Skeletal muscle cell (primary cell): ENCODE data around the gene C6orf132.

Experiments
- DNase-seq: peaks from one replicate; pipeline ENCODE4 v3.0.0-alpha.2; 2010; ENCODE audit warnings: low read depth
- H3K4me3 ChIP-seq: 2 replicates; pipeline ENCODE4 v1.5.1; 2011; ENCODE audit warnings: low read depth, mild to moderate bottlenecking, control low read depth, low read length, moderate library complexity

Gene C6orf132

DNA sequence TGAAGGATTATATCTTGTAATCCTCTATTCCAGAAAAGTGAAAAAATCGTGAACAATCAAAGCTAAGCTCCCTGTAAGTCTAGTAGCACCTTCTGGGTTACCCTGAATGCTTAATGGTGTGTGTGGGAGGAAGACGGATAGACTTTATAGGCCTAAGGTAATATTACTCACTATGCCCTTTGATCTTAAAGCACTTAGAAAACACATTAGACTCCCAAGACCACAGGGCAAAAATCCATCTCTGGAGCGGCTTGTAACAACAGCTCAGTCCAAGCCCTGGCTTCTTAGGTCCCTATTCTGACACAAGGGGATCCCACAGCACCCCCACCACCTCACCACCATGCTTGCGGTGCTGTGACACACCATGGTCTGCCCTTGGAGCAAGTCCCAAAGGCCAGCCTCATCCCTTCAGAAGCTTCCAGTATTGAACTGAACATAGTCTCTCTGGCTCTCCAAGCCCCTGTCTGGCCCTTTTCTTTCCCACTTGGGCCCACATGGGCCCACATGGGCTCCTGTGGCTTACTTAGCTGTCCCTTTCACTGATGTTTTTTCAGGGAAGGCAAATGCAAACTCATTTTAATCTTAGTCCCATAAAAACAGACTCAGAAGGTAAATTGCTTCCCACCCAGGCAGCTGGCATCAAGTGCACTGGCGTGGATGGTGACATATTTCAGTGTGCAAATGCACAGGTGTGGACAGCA, 28.3 kb downstream of the C6orf132 start:
- no peak for DNase-seq
- no peak overlapping the region for H3K4me3 ChIP-seq

DNA sequence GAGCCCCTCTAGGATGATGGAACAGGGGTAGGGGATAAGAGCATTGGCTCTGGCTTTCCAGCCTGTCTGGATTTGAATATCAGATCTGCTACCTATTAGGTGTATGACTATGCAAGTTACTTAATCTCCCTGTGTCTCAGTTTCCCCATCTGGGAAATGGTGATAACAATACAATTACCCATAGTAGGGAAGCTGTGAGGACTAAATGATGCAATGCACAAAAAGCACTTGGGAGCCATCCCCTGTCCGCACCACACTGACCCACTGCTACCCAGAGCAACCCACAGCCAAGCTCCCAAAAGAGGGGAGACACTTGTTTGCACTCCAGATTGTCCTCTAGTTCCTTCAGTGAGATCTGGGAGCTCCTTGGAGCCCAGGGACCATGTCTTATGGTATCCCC, 30.1 kb downstream of the C6orf132 start:
- DNase-seq = no peak
- H3K4me3 ChIP-seq = no peak overlapping the region

DNA sequence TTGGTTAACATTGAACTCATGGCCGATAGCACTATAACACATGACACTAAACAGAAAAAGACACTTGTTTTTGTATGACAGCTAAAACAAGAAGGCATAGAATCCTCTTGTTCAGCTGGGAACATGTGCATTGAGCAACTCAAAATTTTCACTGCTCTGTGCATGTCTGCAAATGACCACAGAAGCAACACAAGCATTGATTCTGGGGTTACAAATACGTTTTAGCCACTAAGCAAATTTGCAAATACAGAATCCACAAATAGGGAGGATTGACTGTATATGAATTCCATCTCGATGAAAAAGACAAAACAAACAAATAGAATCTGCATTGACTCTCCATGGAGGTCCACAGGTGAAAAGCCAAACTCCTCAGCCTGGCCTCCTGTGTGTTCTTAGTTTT, 31.7 kb downstream of the C6orf132 start:
- DNase-seq = no peak
- no peak overlapping the region for H3K4me3 ChIP-seq

DNA sequence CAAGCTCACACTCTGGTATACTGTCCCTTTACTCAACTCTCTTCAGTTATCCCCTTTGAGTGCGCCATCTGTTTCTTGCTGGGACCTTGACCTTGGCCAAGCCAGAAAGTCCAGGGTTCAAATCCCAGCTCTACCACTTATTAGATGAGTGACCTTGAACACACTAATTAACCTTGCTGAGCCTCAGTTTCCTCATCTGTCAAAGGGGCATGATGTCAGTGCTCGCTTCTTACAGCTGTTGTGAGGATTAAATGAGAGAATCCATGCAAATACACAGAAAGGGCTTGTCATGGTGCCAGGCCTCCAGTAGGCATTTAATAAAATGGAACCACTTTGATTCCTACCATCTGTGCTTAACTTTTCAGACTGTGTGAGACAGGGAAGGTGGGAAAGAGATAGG, 34.3 kb downstream of the C6orf132 start:
- no peak overlapping the region for H3K4me3 ChIP-seq
- no peak for DNase-seq

DNA sequence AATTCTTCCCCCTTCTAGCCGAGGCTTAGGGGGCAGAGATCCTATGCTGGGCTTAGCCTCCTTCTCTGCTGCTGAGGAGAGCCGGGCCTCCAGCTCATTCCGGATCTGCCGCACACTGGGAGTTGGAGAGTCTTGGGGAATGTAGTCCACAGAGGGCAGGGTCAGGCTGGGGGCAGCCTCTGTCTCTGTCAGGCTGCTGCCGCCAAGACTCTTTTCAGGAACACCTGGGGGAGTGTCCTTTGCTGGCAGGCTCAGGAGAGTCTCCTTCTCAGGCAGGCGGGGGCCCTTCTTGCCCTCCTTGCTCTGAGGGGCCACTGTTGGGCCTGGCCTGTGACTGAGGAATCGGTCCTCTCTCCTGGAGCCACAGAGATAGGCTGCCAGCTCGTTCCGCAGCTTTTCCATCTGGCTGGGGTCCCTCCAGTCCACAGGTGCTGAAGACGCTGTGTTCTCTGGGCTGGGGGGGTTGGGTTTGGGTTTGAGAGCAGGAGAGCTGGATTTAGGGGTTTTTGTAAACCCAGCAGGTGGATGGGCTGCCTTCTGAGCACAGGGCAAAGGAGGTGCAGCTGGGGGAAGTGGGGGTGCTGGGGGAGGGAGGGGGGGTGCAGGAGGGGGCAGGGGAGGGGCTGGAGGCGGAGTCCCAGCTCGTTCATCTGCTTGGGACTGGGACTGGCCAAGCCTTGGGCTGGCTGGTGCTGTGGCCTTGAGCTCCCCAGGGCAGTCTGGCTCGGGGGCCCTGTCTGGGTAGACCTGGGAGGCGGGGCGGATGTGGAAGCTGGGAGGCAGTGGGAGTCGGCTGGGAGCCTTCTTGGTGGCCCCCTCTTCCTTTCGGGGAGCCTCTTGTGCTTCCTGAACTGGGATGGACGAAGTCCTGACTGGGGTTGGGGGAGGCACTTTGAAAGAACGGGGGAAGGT, 36.1 kb downstream of the C6orf132 start:
- H3K4me3 ChIP-seq = no peak overlapping the region
- DNase-seq = no peak

DNA sequence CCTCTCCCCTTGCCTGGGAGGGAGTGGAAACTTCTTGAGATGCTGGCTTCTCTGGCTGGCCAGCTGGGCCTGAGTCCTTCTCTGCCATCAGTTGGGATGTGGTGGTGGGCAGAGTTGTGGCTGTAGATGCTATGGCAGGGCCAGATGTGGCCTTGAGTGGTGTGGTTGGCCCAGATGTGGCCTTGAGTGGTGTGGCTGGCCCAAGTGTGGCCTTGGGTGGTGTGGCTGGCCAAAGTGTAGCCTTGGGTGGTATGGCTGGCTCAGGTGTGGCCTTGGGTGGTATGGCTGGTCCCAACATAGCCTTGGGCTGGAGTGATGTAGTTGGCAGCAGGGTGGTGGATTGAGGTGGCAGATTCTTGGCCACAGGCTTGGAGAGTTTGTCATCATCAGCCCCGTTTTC, 36.7 kb downstream of the C6orf132 start:
- no peak overlapping the region for H3K4me3 ChIP-seq
- DNase-seq = no peak

DNA sequence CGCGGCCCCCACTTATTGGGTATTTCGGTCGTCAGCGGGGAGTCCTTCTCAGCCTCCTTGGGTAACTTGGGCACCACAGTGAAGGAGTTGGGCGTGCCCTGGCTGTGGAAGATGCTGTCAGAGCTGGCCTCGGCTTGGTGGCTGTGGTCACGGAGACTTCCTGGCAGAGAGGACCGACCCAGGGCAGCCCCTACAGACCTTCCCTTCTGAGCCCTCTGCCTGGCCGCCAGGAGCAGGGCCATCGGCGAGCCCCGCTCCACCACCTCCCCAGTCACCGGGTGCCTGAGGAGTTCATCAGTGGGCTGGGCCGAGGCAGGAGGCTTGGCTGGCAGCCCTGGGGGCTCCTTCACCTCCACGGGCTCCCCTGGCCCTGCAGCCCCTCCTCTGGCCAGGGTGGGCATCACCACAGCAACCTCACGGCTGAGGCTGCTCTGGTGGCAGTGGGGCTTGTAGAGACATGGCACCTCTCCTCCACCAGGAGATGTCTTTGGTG, 37.2 kb downstream of the C6orf132 start:
- DNase-seq = no peak
- H3K4me3 ChIP-seq = no peak overlapping the region

DNA sequence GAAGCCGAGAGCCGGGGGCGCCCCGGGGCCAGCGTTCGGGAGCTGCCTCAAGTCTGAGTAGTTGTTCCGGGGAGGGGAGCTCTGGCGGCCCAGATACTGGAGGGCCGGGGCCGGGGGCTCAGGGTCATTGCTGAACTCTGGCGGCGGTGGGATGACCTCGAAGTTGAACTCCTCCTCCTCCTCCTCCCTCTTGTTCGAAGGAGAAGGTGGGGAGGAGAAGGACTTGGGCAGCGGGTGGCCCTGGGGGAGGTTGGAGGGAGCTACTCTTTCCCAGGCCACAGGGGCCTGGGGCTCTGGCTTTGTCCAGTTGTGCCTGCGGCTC, 37.7 kb downstream of the C6orf132 start:
- DNase-seq = no peak
- H3K4me3 ChIP-seq = no peak overlapping the region

DNA sequence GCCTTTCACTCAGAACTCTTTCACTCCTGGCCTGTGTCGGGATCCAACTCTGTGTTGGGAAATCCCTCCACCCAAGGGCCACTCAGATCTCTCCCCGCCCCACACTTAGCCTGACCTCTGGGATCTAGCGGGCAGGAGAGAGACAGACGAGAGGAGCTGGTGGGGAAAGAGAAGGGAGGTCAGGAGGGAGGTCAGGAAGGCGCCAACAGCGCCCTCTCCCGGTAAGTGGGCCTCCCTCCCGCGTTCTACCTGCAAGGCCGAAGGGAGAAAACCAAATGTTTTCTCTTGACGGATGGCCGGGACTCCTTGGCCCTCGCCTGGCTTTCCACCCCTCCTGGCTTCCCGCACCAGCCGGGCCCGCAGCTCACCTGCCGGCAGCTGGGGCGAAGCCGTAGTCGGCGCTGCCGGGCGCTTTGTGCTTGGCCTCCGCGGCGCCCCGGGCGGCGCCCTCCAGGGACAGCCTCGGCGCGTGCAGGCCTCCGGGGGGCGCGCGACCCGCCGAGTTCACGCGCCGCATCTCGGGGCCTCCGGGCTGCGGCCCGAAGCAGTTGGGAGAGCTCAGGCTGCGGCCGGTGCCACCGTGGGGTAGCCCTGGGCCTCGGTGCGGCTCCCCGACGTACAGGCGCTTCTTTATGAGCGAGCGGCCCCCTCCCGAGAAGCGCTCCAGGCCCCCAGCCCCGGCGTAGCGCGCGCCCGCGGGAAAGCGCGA, 38.2 kb downstream of the C6orf132 start:
- peak overlapping the region; percentile 25 for H3K4me3 ChIP-seq
- no peak for DNase-seq

DNA sequence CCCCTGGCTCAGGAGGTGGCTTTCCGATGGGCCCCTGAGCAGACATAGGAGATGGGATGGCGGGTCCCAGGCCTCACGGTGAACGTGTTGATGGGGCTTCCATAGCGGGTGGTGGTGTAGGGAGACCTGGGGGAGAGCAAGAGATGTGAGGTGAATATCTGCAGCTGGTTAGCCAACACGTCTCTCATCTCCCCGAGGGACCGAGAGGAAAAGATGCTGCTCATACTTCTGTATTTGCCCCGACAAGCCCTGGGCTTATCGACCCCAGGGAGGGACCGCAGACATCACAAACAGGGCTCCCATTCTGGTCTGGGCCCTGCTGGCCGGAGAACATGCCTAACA, 38.7 kb downstream of the C6orf132 start:
- no peak for DNase-seq
- no peak overlapping the region for H3K4me3 ChIP-seq

DNA sequence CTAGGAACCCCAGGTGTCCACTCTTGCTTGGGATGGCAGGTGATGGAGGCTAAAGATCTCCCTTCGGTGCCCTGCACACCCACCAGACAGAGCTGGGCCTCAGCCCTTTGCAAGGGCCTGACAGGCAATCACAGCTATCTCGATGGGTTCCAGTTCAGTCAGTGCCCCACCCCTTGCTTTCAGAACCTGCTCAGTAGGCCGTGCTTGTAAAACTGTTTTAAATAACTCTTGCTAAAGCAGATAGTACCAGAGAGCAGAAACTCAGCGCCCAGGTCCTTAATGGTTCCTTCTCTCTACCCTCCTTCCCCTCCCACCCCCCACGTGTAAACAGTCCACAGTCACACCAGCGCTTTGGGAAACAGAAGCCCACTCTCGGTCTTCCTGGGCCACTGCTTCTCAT, 39.2 kb downstream of the C6orf132 start:
- no peak for DNase-seq
- no peak overlapping the region for H3K4me3 ChIP-seq

DNA sequence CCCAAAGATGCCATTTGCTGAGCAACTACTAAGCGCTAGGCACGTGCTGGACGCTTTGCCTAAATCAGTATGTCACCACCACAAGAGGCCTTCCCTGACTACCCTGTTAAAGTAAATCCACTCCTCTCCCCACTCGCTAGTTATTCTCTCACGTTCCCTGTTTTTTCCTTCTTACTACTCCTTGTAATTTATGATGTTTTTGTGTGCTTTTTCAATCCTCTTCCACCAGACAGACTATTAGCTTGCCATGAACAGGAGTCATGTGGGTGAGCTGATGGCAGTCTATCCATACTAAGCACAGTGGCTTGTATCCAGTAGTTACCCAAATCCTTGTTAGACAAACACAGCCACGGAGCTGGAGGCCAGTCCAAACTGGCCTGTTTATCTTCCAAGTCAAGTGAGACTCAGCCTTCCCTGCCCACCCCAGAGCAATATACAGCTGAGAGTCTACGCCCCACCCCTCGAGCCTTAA, 41.2 kb downstream of the C6orf132 start:
- no peak for DNase-seq

DNA sequence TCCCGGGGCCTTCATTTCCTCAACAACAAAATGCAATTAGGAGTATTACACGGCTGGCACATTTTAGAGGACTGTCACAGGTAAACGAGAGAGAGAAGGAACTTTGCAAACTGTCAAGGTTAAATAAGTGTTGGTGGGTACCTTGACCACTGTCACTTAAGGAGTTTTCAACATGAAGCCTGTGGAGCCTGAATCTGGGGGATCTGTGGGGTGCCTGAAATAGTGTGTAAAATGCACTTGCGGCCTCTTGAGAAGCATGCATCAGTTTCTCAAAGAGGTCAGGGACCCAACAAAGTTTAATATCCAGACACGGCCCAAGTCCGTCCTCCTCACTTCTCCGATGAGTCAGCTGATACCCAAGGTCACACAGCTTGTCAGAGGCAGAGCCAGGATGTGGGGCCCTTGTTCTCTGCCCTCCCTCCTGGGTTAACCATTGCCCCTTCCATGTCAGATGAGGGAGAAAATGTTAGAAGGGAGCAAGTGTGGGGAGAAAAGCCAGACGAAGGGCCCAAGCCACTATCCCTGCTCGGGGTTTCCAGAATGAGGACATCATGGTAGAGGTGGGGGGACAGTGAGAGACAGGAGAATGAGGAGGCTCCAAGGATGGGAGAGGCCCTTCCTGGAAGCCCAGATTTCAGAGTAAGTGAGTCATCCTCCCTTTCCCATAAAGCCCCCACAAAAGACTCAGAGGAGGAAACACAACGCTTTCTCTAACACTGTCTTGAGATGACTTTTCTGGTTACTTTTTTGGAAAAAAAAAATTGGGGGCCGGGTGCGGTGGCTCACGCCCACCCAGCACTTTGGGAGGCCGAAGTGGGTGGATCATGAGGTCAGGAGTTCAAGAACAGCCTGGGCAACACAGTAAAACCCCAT, 42.2 kb downstream of the C6orf132 start:
- peak; percentile 58 for DNase-seq
- H3K4me3 ChIP-seq = no peak overlapping the region

More for the DNA sequence above, 41.2 kb downstream of the C6orf132 start:
- H3K4me3 ChIP-seq = no peak overlapping the region

DNA sequence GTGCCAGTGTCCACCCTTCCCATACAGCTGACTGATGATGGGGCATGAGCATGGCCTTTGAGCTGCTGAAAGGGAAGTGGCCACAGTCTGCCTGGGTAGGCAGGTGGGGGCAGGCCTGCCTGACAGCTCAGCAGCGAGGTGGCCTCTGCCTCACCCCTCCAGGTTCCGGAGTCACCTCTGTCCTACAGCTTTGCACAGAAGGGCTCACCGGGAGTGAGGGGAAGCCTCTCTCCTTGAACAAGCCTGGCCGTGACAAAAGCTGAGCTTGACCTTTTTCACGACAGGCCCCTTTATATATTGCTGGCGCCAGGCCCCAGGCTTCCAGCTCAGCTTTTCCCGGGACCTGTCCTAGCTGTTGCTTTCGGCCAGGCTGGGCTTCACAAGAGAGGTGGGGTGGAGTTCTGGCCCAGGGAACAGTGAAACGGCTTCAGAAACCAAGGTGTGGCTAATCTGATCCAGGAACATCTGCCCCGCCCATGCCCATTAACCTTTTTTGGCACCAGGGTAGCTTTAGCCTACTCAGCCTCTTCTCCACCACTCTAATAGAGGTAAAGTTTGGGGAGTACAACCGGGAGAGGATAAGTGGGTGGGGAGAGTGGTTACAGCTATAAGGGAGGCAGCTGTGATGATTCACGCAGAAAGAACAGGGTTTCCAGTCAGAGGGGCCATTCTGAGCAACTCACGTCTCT, 42.9 kb downstream of the C6orf132 start:
- no peak overlapping the region for H3K4me3 ChIP-seq
- peak; percentile 49 for DNase-seq

DNA sequence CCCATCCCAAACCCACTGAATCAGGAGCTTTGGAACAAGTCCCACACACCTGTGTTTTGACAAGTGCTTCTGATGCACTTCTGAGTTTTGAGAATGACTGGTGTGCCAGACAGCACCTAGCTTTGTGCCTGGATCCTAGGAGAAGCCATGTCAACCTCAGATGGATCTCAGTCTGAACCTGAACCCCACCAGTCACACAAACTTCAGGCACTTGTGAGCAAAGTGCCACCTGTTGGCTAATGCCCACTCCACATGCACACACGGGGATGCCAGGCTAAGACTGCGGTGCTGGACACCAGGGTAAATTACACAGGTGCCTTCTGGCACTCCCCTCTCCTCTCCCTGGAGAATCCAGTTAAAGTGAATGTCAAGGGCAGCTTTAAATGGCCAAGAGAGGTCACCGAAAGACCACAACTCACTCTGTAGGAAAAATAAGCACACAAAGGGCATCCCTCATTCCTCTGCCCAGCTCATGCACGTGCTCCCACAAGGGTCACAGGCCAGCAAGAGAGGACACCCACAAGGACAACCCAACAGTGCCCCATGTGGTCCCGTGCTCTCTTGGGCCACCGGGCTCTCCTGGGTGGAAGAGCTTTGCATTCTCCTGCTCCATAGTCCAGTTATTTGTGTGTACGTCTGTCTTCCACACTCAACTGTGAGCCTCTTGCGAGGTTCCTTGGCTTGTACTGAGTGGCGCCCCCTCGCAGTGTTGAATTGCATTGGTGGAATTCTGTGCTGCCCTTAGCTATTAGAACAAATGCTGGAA, 46.5 kb downstream of the C6orf132 start:
- DNase-seq = no peak
- no peak overlapping the region for H3K4me3 ChIP-seq

DNA sequence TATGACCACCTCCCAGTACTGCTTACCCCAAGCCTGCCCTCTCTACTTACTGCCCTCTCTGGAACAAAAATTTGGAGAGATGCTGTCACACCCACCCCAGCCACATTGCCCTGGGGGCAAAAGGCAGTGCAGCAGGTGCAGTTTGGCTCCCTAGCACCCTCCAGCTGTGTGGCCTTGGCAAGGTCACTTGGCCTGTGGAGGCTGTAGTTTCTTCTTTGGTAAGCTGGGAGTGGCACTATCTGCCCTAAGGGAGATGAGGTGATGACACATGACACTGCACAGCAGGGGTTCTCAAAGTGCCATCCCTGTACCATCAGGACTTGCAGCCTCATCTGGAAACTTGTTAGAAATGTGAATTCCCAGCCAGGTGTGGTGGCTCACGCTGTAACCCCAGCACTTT, 47.3 kb downstream of the C6orf132 start:
- no peak overlapping the region for H3K4me3 ChIP-seq
- DNase-seq = no peak

DNA sequence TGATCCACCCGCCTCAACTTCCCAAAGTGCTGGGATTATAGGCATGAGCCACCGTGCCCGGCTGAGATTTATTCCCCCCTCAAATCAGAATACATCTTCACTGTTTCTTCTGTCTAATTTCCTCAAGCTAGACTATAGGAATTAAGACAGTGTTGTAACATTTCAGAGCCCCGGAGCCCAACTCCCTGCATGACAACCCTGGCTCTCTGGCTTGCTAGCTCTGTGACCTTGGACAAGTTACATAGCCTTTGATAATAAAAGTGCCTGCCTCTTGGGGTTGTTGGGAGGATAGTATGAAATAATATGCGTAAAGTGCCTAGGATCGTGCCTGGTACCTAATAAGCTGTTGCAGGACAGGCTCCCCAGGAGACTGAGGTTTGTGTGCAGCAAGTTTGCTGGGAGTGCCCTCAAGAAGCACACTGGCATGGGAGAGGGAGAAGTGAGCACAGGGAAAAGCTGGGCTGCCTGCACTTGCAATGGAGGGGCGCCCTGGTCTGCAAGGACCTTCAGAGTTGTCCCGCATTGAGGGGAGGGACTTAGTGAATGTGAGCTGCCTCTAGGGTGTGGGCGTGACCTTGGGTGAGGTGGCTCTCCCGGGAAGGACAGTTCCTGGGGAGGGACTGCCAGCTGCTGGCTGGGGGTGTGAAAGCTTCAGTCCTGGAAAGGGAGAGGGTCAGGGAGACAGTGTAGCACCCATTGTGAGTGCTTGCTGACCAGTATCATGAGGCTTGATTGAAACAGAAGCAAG, 48.7 kb downstream of the C6orf132 start:
- no peak for DNase-seq
- no peak overlapping the region for H3K4me3 ChIP-seq

DNA sequence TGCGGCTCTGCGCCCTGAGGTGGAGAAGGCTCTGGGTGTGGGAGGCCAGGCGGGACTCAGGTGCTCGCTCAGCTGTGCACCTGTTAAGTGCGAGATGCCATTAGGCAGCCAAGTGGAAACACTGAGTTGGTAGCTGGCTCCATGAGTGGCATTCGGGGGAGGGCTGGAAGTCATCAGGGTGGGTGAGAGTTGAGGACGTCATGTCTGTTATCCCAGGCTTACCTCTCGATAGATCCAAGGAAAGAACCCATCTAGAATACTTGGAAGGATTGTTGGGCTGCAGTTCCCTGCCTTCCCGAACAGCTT, 50.7 kb downstream of the C6orf132 start:
- no peak overlapping the region for H3K4me3 ChIP-seq
- DNase-seq = no peak
